GDM1 (cell line): ENCODE data around the gene TIPRL.

Experiments
- DNase-seq: peaks from one replicate; lab custom pipeline; 2025; lab: John Stamatoyannopoulos, UW

Gene TIPRL

DNA sequence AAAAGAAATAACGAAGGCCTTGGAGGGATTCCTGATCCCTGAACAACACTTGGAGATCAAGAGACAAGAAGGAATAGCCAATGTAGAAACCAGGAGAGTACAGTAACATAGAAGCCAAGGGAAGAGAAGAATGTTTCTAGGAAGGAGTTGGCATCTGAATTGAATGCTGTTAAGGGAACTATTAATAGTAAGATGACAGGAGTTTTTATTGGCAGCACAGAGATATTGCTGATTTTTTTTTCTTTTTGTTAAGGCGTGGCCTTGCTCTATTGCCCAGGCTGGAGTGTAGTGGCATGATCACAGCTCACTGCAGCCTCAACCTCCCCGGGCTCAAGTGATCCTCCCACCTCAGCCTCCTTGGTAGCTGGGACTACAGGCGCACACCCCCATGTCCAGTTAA lies 37.4 kb downstream of the TIPRL start:
- no peak for DNase-seq

DNA sequence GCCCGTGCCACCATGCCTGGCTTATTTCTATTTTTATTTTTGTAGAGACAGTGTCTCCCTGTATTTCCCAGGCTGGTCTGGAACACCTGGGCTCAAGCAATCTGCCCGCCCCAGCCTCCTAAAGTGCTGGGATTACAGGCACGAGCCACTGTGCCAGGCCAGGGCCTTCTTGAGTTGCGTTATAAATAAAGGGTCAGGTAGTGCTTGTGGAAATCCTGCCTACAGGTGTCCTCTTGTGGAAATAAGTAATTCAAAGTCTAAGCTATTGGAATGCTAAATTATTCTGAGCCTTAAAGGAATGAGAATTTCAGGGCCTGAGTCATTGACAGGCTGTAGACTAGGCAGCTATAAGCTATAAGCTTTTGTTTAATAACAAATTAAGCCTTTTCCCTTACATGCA lies 38.9 kb downstream of the TIPRL start:
- no peak for DNase-seq

DNA sequence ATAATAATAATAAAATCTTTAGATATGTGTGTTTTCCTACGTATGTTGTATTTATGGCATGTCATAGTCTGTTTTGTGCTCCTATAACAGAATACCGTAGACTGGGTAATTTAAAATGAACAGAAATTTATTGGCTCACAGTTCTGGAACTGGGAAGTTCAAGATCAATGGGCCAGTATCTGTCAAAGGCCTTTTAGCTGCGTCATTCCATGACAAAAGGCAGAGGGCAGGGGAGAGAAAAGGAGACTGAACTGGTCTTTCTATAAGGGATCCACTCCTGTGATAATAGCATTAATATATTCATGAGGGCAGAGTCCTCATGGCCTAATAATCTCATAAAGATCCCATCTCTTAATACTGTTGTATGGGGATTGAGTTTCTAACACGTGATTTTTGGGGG lies 39.9 kb downstream of the TIPRL start:
- no peak for DNase-seq

DNA sequence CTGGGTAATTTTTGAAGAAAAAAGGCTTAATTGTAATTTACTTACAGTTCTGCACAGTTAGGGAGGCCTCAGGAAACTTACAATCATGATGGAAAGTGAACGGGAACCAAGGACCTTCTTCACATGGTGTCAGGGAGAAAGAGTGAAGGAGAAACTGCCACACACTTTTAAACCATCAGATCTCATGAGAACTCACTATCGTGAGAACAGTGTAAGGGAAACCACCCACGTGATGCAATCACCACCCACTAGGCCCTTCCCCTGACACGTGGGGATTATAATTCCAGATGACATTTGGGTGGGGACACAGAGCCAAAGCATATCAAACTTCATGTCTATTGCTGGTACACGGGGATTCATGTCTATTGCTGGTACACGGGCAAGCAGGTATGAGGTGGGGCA lies 41.7 kb downstream of the TIPRL start:
- no peak for DNase-seq

DNA sequence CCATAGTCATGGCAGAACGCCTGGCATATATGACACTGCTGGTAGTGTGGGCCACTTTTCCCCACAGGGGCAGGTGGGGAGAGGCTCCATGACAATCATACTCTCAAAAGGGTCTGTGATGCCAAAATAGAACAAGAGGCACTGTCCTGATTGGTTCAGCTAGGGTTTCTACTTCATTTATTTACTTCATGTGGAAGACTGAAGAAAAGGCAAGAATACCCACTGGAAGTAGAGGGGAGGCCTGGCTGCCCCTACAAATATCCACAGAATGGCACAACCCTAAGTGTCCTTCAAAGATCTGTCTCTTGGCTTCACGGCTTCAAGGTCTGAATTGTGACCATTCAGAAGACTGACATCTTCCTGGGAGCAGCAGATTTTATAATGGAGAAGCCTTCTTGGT lies 42.5 kb downstream of the TIPRL start:
- no peak for DNase-seq

DNA sequence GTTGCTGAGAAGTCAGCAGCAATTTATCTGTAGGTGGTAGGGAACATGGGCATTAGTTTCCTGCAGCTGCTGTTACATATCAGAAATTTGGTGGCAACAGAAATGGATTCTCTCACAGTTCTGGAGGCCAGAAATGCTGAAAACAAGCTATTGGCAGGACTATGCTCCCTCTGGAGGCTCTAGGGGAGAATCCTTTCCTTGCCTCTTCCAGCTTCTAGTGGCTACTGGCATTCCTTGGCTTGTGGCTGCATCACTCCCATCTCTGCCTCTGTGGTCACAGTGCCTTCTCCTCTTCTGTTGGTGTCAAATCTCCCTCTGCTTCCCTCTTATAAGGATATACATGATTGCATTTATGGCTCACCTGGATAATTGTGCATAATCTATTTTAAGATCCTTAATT lies 44.5 kb downstream of the TIPRL start:
- DNase-seq, result no peak

DNA sequence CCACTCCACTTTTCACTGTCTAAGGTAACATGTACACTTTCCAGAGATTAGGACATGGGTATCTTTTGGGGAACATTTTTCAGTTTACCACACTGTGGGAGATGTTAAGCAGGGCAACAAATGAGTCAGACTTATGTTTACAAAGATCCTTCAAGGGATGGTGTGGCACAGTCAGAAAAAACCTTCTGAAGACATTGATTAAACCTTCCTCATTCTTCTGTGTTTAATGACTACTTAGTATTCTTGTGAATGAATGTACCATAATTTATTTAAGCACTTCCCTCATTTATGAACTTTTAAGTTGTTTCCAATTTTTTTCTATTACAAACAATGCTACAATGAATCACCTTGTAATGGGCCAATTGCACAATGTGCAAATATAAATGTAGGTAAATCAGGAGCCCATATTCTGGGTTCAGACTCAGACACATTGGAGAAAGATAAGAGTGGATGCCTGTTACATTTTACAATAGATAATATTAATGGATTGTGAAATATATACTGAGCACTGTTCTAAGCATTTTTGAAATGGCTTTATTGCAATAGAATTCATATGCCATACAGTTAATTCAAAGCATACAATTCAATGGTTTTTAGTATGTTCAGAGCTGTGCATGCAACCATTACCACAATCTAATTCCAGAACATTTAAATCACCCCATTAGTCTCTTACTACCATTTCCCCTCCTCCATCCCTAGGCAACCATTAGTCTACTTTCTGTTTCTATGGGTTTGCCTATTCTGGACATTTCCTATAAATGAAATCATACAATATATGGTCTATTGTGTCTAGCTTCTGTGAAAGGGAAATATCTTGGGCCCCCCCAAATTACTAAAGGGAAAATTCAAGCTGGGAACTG lies 45.1 kb downstream of the TIPRL start:
- DNase-seq, result no peak

DNA sequence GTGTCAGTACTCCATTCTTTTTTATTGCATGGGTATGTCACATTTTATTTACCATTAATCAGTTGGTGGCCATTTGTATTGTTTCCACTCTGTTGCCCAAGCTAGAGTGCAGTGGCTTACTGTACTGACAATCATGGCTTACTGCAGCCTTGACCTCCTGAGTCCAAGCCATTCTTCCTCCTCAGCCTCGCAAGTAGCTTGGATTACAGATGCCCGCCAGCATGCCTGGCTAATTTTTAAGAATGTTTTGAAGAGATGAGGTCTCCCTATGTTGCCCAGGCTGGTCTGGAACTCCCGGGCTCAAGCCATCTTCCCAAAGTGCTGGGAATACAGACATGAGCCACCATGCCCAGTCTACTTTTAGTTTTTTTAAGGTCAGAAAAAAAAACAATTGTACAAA lies 46.2 kb downstream of the TIPRL start:
- DNase-seq, result no peak

DNA sequence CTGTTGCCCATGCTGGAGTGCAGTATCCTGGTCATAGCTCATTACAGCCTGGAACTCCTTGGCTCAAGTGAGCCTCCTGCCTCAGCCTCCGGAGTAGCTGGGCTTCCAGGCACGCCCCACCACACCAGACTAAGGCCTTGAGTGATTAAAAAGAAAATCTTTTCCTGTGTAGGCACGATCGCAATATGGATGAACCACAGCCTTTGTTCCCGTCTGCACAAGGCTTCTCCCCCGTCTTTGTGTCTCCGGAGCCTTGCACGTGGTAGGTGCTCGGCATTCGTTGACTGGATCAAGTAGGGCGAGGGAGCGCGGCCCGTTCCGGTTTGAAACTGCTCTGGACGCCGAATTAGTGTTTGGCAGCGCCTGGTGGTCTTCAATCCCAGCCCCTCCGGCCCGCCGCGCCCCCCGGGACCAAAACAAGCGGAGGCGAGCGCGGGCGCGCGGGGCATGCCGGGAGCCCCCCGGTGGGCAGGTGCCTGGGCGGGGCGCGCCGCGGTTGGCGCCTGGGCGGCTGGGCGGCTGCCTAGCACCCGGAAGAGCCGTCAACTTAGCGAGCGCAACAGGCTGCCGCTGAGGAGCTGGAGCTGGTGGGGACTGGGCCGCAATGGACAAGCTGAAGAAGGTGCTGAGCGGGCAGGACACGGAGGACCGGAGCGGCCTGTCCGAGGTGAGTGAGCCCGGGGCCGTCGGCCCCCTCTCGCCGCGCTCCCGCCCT lies 46.9 kb downstream of the TIPRL start, which contains the start of gene SFT2D2:
Gene SFT2D2, plus strand, starts transcription at position 529 of the 715 bp plus-strand sequence. Its CDS starts 76 bp downstream, at position 605.
- peak; percentile 76 for DNase-seq

DNA sequence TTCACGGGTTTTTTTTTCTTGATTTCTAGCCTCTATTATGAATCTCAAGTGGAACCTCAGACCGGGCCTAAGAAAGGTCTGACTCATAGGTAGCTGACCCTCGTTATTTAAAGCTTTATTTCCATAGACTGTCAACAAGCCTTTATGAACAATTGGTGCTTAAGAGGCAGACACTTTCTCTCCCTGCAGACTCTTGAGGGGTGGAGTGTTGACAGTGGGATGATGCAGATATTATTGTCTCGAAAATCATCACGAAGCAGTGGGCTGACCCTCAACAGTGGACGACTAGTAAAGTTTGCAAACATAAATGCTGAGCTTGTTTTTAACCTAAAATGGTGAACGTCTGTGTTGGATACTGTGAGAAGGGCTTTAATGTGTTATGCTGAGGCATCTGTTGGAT lies 48.9 kb downstream of the TIPRL start:
- no peak for DNase-seq

DNA sequence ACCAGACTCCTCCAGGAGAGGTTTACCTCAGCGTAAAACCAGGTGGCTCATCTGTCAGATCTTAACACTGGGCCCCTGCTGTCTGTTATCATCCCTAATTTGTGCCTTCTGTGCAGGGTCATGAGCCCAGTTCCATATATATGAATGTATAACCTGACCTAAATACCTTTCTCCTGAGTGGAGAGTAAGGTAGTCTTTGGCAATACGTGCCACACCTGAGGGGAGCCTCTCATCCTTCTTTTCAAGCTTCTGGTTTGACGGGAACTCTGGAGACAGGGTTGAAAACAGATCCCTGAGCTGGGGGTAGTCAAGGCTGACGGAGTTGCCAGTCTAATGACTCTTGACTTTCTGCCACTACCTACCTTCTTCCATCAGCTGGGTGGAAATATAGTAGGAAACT lies 51.1 kb downstream of the TIPRL start:
- no peak for DNase-seq

DNA sequence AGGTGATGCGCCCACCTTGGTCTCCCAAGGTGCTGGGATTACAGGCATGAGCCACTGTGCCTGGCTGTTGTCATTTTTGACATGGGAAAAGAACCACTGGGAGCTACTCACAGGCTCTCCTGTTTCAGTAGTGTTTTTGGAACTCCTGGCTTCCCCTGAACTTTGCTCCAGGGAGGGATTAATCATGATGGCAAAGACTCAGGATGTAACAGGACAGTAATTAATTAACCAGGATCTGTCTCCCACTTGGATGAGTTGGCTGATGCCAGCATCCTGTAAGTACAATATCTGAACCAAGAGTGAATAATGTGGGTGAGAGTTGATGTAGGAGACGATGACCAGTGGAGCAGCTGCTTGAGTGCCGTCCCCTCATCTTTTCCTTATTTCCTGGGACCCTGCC lies 51.9 kb downstream of the TIPRL start:
- no peak for DNase-seq

DNA sequence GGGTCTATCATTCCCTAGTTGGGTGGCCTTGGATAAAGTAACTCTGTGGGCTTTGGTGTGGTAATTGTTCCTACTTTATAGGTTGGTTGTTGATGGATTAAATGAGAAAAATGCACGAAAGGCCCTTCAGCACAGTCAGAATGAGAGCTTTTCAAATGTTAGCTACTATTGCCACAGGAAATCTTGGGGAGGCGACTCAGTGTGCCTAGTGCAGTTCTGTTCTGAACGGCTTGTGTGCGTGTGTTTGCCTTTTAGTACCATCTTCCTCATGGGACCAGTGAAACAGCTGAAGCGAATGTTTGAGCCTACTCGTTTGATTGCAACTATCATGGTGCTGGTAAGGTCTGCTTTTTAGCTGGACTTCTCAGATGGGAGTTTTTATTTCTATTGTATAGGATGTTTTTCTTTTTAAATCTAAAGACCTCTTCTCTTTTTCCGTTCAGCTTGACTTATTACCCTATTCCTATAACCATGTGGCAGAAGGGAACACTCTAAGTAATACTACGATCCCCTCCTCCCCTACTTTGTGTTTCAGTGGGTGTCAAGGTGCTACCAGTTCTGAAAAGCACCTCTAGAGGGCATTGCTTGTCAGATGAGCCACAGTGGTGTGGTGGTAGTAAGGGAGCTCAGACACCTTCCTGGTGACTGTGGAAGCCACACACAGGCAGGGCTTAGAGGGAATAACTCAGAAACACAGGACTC lies 56.2 kb downstream of the TIPRL start:
- DNase-seq, result peak; percentile 23

DNA sequence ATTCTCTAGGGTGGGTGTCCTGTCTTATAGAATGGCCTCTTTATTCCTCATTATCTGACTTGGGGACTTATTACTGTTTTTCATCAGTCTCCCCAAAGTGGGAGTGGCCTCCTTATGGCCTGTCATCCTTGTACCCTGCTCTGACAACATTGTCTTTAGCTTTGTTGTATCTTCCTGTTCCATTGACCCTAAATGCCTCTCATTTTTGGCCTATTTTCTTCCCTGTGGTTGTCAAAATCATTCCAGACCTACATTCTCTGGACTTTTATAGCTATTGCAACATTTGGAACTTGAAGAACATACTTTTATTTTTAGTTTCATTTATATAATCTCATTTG lies 56.8 kb downstream of the TIPRL start:
- no peak for DNase-seq

DNA sequence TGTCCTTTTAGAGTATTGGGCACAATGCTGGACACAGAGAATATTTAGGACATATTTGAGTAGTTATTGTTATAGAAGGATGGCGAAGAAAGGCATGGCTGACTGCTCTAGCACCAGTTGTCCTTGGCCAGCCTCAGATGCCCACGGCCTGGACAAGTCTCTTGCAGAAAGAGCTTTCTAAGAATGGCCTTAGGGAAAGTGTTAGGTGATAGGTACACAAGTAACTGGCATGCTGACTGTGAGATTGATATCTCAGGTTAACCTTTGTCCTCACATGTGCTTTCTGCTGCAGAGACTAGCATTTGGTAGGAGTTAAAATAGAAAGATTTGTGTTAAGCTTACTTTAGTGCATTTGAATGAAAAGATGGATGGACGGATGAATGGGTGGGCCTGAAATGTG lies 57.2 kb downstream of the TIPRL start:
- DNase-seq, result no peak

DNA sequence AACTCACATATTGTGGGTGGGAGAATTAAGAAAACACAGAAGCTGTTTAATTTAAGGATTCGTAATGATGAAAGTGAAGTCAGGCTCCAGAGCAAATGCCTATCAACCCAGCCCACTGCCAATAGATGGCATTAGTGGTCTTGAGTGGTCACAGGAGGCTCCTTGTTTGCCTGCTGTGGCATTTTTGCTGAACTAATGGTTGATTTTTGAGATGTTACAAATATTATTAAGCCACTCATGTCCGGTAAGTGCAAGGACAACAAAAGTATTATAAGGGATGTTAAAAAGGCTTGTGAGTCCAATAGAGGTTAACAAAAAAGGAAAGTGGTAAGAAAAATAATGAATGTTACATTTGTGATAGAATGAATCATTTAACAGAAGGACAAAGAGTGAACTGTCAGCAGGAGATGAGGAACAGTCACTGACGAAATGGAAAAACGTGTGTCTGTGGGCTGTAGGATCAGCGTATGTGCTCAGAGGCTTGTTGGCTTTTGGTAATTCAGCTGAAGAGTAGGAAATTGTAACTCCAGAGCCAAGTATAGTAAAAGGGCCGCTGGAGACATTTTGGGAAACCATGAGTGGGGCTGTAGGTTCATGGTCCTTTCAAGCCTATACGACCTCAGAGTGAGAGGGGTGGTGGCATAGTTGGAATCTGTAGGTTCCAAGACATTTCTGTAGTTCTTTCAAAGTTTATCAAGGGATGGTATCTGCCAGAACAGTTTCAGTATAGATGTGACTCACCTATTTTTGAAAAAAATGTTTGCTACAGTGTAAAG lies 58.3 kb downstream of the TIPRL start:
- no peak for DNase-seq

DNA sequence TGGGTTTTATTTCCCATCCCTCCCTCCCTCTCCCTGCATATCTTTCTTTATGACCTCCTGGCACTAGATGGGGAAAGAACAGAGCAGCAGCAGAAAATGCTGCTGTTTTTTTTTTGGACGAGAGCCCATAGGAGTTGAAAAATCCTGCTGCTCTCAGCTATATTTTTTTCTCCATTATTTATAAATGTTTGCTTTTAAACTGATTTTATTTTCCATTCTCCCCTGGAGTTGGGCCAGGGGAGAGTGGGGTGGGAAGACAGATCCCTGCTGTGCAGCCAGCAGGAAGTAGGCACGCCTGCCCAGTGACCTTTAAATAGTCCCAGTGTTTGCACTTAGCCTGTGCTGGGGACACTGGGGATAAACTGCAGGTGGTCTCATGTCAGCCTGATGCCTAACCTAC lies 64.4 kb downstream of the TIPRL start:
- DNase-seq, result no peak

DNA sequence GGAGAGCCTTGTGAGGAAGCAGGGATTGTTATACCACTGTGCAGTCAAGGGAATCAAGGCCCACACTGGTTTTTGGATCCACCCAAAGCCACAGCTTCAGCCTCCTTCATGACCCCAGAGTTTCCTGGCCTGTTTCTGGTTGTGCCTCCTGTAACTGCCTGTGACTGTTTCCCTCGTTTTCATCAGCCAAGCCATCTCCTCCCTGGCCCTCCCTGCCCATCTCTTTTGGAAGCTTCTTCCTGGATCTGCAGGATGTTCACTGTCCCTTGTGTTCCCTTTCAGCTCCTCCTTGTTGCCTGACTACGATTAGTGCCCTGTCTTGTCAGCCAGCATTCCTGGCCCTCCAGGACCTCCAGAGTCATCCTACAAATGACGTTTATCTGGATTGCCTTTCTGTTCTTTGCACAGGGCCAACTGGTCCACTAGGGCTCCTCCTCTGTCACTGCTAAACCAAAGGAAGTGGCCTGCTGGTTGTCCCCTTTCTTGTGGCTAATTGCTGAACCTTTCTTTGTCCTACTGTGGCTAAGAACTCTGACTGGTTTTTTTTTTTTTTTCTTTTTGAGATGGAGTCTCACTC lies 65.0 kb downstream of the TIPRL start:
- DNase-seq, result no peak

DNA sequence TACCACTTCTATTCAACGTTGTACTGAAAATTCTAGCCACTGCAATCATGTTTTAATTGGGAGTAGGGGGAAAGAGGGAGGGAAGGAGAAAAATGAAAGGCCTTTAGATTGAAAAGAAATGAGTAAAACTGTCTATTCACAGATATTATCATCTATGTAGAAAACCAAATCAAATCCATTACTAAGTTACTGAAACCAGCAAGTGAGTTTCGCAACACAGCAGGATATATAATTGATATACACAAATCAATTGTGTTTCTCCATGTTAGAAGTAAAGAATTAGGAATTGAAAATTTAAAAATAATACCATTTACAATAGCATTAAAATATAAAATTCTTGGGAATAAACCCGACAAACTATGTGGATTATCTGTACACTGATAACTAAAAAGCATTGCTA lies 66.3 kb downstream of the TIPRL start:
- no peak for DNase-seq

DNA sequence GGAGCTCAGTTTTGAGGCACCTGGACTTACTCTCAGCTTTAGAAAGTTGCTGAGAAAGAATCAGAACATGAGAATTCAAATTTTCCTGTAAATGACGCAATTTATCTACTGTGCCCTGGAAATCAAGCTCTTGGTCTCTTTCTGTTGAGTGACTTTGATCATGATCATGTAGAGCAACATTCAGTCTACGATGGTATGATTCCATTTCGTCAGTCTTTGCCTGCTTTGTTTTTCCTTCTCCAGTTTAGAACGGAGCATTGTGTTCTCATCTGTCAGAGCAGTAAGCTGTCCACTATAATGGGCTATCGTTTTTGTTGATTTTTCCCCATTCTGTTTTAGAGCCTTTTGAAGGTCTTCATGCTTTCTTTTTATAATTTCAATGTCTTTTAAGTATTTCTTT lies 67.7 kb downstream of the TIPRL start:
- no peak for DNase-seq
